DND-41 (cell line): ENCODE measurements around the gene ARID2.
A peak's percentile ranks its signal among the peaks of the same experiment; 100 is the strongest.

Source experiments
- ATAC-seq: fragments of 200-7000 bp; cut with Tn5 transposase; 3 replicates; pipeline ENCODE4 v1.9.1; 2021; ENCODE audit warnings: low read depth; ENCODE audit not compliant: insufficient read depth
- DNase-seq: peaks from one replicate; pipeline ENCODE4 v3.0.0-alpha.2; 2020
- H2AFZ ChIP-seq: 2 replicates; pipeline ENCODE4 v1.6.0; 2012; ENCODE audit warnings: low read depth, low read length
- H3K27ac ChIP-seq: 2 replicates; pipeline ENCODE4 v1.5.1; 2012; ENCODE audit warnings: low read length, inconsistent platforms
- H3K27me3 ChIP-seq: fragments of 200-600 bp; sonication (generic); 2 replicates; pipeline ENCODE4 v1.6.0; 2012; ENCODE audit warnings: low read length, mild to moderate bottlenecking, inconsistent platforms; ENCODE audit not compliant: insufficient read depth, poor library complexity
- H3K36me3 ChIP-seq: 2 replicates; pipeline ENCODE4 v1.5.1; 2012; ENCODE audit warnings: low read length, inconsistent platforms; ENCODE audit not compliant: insufficient read depth
- H3K4me1 ChIP-seq: 2 replicates; pipeline ENCODE4 v1.5.1; 2012; ENCODE audit warnings: mild to moderate bottlenecking, low read length; ENCODE audit not compliant: insufficient read depth
- H3K4me2 ChIP-seq: 2 replicates; pipeline ENCODE4 v1.6.0; 2012; ENCODE audit warnings: mild to moderate bottlenecking, moderate library complexity, low read length, inconsistent platforms; ENCODE audit not compliant: insufficient read depth
- H3K4me3 ChIP-seq, 2 experiments: fragments of 200-600 bp in 1 of 2; shearing (Covaris generic) in 1 of 2; 2 replicates each; pipeline ENCODE4 v1.5.1; 2012 to 2016; ENCODE audit warnings: inconsistent platforms in 2 of 2, low read length in 2 of 2, mild to moderate bottlenecking in 2 of 2, low read depth in 1 of 2, moderate library complexity in 1 of 2
- H3K79me2 ChIP-seq: 2 replicates; pipeline ENCODE4 v1.6.0; 2012; ENCODE audit warnings: low read length, inconsistent platforms; ENCODE audit not compliant: insufficient read depth
- H3K9ac ChIP-seq: 2 replicates; pipeline ENCODE4 v1.6.0; 2012; ENCODE audit warnings: low read depth, mild to moderate bottlenecking, inconsistent platforms, low read length, moderate library complexity
- H3K9me3 ChIP-seq: 2 replicates; pipeline ENCODE4 v1.5.1; 2012; ENCODE audit warnings: low read length, moderate library complexity, mild to moderate bottlenecking, inconsistent platforms; ENCODE audit not compliant: insufficient read depth, severe bottlenecking
- H4K20me1 ChIP-seq: 2 replicates; pipeline ENCODE4 v1.6.0; 2012; ENCODE audit warnings: low read length; ENCODE audit not compliant: insufficient read depth
- EZH2 ChIP-seq: IDR thresholded peaks from 3 replicates; pipeline ENCODE4 v1.6.1; 2012; ENCODE audit warnings: borderline replicate concordance, low read depth, mild to moderate bottlenecking, moderate library complexity, low read length, inconsistent platforms; ENCODE audit not compliant: severe bottlenecking
- TF ChIP-seq, protein P1 (sequence below): IDR thresholded peaks from 2 replicates; pipeline ENCODE4 v1.5.1; 2012; ENCODE audit warnings: borderline replicate concordance, low read length, moderate library complexity, mild to moderate bottlenecking; ENCODE audit not compliant: poor library complexity, severe bottlenecking; ENCODE audit errors: extremely low read depth

Gene ARID2

DNA sequence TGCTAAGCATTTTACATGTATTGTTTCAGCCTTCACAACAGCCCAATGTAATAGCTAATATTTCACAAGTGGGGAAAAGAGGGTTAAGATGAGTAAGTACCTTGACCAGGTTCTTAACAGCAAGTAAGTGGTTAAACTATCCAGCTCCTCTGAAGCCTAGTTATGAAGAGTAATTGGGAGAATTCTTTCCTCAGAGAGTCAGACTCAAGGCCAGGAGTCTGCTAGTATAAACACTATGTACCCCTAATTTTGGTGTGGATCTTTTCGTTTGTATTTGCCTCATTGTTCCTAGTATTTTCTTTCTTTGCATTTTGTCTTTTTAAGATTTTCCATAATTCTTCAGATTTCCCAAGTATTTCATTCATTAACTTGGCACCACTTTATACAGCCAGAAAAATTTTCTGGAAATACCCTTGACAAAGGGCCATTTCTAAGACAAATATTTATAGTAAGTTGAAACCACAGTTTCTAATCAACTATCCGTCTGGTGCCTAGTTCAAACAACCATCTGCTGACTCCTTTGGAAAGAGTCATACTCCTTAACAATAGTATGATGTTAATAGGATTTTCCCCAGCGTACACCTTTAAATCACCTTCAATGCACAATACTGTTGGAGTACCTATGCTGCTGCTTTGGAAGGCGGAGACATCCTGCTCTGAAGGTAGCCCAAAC is 179.7 kb downstream of the ARID2 start:
- H3K27ac ChIP-seq = no peak overlapping the region
- no peak overlapping the region for H3K9ac ChIP-seq
- TF ChIP-seq EZH2 = no peak
- TF ChIP-seq, protein P1, sequence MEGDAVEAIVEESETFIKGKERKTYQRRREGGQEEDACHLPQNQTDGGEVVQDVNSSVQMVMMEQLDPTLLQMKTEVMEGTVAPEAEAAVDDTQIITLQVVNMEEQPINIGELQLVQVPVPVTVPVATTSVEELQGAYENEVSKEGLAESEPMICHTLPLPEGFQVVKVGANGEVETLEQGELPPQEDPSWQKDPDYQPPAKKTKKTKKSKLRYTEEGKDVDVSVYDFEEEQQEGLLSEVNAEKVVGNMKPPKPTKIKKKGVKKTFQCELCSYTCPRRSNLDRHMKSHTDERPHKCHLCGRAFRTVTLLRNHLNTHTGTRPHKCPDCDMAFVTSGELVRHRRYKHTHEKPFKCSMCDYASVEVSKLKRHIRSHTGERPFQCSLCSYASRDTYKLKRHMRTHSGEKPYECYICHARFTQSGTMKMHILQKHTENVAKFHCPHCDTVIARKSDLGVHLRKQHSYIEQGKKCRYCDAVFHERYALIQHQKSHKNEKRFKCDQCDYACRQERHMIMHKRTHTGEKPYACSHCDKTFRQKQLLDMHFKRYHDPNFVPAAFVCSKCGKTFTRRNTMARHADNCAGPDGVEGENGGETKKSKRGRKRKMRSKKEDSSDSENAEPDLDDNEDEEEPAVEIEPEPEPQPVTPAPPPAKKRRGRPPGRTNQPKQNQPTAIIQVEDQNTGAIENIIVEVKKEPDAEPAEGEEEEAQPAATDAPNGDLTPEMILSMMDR = no peak
- no peak overlapping the region for H3K4me2 ChIP-seq
- no peaks in the 10 kb centered on the region for H3K4me1 ChIP-seq
- DNase-seq (no peak), ATAC-seq (no peak)
- no peak overlapping the region for H3K4me3 ChIP-seq
- H4K20me1 ChIP-seq = no peaks in the 10 kb centered on the region
- H2AFZ ChIP-seq = no peak overlapping the region
- no peaks in the 10 kb centered on the region for H3K27me3 ChIP-seq
- no peaks in the 10 kb centered on the region for H3K9me3 ChIP-seq
- H3K36me3 ChIP-seq = peaks cover 48% of the 10 kb centered on the region
- H3K79me2 ChIP-seq = no peaks in the 10 kb centered on the region

- peaks cover 13% of the 10 kb centered on the region for H3K36me3 ChIP-seq
- no peaks in the 10 kb centered on the region for H3K79me2 ChIP-seq
- H3K4me2 ChIP-seq = no peak overlapping the region
- no peak overlapping the region for H3K4me3 ChIP-seq
- H3K9me3 ChIP-seq = no peaks in the 10 kb centered on the region
- DNase-seq (no peak), ATAC-seq (no peak)
- no peaks in the 10 kb centered on the region for H4K20me1 ChIP-seq
- no peaks in the 10 kb centered on the region for H3K27me3 ChIP-seq
- H2AFZ ChIP-seq = no peak overlapping the region
- H3K9ac ChIP-seq = no peak overlapping the region
- H3K4me1 ChIP-seq = no peaks in the 10 kb centered on the region
- H3K27ac ChIP-seq = no peak overlapping the region
- no peak for TF ChIP-seq EZH2
- TF ChIP-seq, protein P1 = no peak
Observed at GRCh38 chr12:45912774-45913173, 183.3 kb downstream of the ARID2 start.

DNA sequence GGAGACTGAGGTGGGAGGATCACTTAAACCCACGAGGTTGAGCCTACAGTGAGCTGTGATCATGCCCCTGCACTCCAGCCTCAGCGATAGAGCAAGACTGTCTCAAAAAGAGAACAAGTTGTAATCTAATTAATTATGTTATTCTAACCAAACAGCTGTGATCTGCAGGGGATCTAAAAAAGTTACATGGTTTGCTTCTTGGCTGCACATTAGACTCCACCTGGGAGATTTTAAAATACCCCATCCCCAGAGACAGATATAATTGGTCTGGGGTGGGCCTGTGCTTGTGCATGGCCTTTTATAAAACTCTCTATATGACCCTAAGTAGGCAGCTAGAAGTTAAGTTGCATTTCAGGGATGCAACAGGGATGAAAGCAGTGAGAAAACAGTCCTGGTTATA is 184.1 kb downstream of the ARID2 start:
- no peak overlapping the region for H2AFZ ChIP-seq
- DNase-seq (no peak), ATAC-seq (peak; percentile 7; the same call in 1 of the 3 replicates)
- no peaks in the 10 kb centered on the region for H3K4me1 ChIP-seq
- peaks cover 9% of the 10 kb centered on the region; the same call in 1 of the 2 replicates for H3K36me3 ChIP-seq
- TF ChIP-seq, protein P1 = no peak
- TF ChIP-seq EZH2 = no peak
- no peaks in the 10 kb centered on the region for H3K27me3 ChIP-seq
- no peaks in the 10 kb centered on the region for H3K9me3 ChIP-seq
- no peak overlapping the region for H3K9ac ChIP-seq
- H3K27ac ChIP-seq = no peak overlapping the region
- H3K4me2 ChIP-seq = no peak overlapping the region
- no peak overlapping the region for H3K4me3 ChIP-seq
- no peaks in the 10 kb centered on the region for H4K20me1 ChIP-seq
- no peaks in the 10 kb centered on the region for H3K79me2 ChIP-seq
